ENCODE measurements around the gene SYT1.

GRCh38 chr12:79059557-79059956, 195.0 kb downstream of the SYT1 start:
- TF ChIP-seq CTCF (conservative IDR thresholded peaks at IDR 0.05 in 1 of 2, IDR thresholded peaks at IDR 0.05 in 1 of 2; ENCODE audit: extremely low read depth in 1 of 2, insufficient read depth in 1 of 2, low read depth in 1 of 2, low read length in 2 of 2) (no peak), EZH2 (IDR thresholded peaks at IDR 0.05; ENCODE audit: borderline replicate concordance, low read length) (no peak)

All from mammary epithelial cell (primary cell).